Smooth muscle cell (in vitro differentiated cells): ENCODE data around the gene TSGA10IP. TPM values are rescaled to one million over a fixed set of nuclear protein-coding genes. Genes with fewer than 3 reads are reported as not detected.

Experiments used
- DNase-seq: peaks from one replicate; lab custom pipeline; 2025; ENCODE audit not compliant: unreplicated experiment; lab: John Stamatoyannopoulos, UW
- H2AFZ ChIP-seq: fragments of 200-600 bp; sonication (generic); 2 replicates; pipeline ENCODE4 v1.6.0; 2016; ENCODE audit warnings: antibody characterized with exemption, low read depth, mild to moderate bottlenecking
- H3F3A ChIP-seq: fragments of 200-600 bp; sonication (generic); 2 replicates; pipeline ENCODE4 v1.6.0; 2017; ENCODE audit warnings: antibody characterized with exemption, low read depth
- H3K27ac ChIP-seq: fragments of 200-600 bp; sonication (generic); 2 replicates; pipeline ENCODE4 v1.5.1; 2016; ENCODE audit warnings: low read depth, mild to moderate bottlenecking
- H3K27me3 ChIP-seq: fragments of 200-600 bp; sonication (generic); 2 replicates; pipeline ENCODE4 v1.6.1; 2016; ENCODE audit warnings: low read depth, mild to moderate bottlenecking
- H3K36me3 ChIP-seq: fragments of 200-600 bp; sonication (generic); 2 replicates; pipeline ENCODE4 v1.5.1; 2016; ENCODE audit warnings: low read depth
- H3K4me1 ChIP-seq: fragments of 200-600 bp; sonication (generic); 2 replicates; pipeline ENCODE4 v1.5.1; 2016; ENCODE audit warnings: low read depth
- H3K4me2 ChIP-seq: fragments of 200-600 bp; sonication (generic); 2 replicates; pipeline ENCODE4 v1.6.0; 2016; ENCODE audit warnings: mild to moderate bottlenecking
- H3K4me3 ChIP-seq: fragments of 200-600 bp; sonication (generic); 2 replicates; pipeline ENCODE4 v1.5.1; 2016; ENCODE audit warnings: mild to moderate bottlenecking
- H3K79me2 ChIP-seq: fragments of 200-600 bp; sonication (generic); 2 replicates; pipeline ENCODE4 v1.6.0; 2016; ENCODE audit warnings: low read depth, mild to moderate bottlenecking
- H3K9ac ChIP-seq: fragments of 200-600 bp; sonication (generic); 2 replicates; pipeline ENCODE4 v1.6.0; 2016; ENCODE audit warnings: low read depth
- H3K9me3 ChIP-seq: fragments of 200-600 bp; sonication (generic); replicated peaks from 2 replicates; pipeline ENCODE4 v1.5.1; 2016; ENCODE audit warnings: low read depth
- H4K20me1 ChIP-seq: fragments of 200-600 bp; sonication (generic); 2 replicates; pipeline ENCODE4 v1.6.0; 2016; ENCODE audit warnings: low read depth
- WGBS: methylation state at CpG from one replicate; pipeline ENCODE4 v1.1.7; 2016; ENCODE audit warnings: low lambda C conversion rate; 5-methylcytosine and 5-hydroxymethylcytosine counted together
- polyA plus RNA-seq: library from polyadenylated mRNA; unstranded; fragments of >200 nt; fragmentation: Nextera tagmentation; extraction: Ambion mirVana; gene quantifications from 2 replicates; pipeline ENCODE4 v1.2.1, GENCODE V29; 2016
- total RNA-seq: library from RNA; depleted of rRNA; stranded (reverse); fragments of >200 nt; gene quantifications from 2 replicates; pipeline ENCODE4 v1.2.3, GENCODE V29; 2014
- TF ChIP-seq, protein P1 (sequence below): fragments of 200-600 bp; sonication (generic); IDR thresholded peaks from 2 replicates; pipeline ENCODE4 v1.5.1; 2017; ENCODE audit warnings: borderline replicate concordance, mild to moderate bottlenecking, antibody characterized with exemption; ENCODE audit not compliant: insufficient read depth, poor library complexity, severe bottlenecking

The TSGA10IP gene
- total and polyA plus RNA-seq, 2 experiments from 2014 or later, result 0.27 to 1.5 TPM

DNA sequence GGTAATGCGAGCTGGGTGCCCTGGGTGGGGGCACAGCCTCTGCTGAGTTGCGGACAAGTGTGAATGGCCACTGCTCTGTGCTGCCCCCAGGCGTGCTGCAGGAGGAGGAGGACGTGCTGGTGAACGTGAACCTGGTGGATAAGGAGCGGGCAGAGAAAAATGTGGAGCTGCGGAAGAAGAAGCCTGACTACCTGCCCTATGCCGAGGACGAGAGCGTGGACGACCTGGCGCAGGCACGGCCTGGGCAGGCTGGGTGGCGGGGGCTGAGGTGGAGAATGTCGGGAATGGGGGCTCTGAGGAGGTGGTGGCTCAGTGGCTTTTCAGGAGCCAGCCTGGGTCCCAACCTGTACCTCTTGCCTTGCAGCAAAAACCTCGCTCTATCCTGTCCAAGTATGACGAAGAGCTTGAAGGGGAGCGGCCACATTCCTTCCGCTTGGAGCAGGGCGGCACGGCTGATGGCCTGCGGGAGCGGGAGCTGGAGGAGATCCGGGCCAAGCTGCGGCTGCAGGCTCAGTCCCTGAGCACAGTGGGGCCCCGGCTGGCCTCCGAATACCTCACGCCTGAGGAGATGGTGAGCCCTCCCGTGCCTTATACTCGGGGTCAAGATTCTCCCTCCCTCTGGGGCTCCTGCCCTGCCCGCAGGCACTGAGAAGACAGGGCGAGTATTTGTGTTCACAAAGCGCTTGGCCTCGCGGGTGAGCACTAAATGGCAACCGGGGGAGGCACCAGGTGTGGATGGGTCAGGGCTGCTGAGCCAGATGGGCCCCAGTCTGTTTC, 20.9 kb downstream of the TSGA10IP start:
- Histone ChIP-seq H3K9ac (no peak overlapping the region), H3K27me3 (no peaks in the 10 kb centered on the region), H3K79me2 (peaks cover 26% of the 10 kb centered on the region), H3K9me3 (no peaks in the 10 kb centered on the region), H4K20me1 (peaks cover 7% of the 10 kb centered on the region), H3K4me2 (no peak overlapping the region), H2AFZ (no peak overlapping the region), H3K27ac (no peak overlapping the region), H3K36me3 (no peaks in the 10 kb centered on the region), H3K4me3 (no peak overlapping the region), H3F3A (no peaks in the 10 kb centered on the region), H3K4me1 (peaks cover 12% of the 10 kb centered on the region)
- WGBS, result 97% methylated on average over 32 of the region's 36 CpGs
- DNase-seq, result no peak
- TF ChIP-seq, protein P1, sequence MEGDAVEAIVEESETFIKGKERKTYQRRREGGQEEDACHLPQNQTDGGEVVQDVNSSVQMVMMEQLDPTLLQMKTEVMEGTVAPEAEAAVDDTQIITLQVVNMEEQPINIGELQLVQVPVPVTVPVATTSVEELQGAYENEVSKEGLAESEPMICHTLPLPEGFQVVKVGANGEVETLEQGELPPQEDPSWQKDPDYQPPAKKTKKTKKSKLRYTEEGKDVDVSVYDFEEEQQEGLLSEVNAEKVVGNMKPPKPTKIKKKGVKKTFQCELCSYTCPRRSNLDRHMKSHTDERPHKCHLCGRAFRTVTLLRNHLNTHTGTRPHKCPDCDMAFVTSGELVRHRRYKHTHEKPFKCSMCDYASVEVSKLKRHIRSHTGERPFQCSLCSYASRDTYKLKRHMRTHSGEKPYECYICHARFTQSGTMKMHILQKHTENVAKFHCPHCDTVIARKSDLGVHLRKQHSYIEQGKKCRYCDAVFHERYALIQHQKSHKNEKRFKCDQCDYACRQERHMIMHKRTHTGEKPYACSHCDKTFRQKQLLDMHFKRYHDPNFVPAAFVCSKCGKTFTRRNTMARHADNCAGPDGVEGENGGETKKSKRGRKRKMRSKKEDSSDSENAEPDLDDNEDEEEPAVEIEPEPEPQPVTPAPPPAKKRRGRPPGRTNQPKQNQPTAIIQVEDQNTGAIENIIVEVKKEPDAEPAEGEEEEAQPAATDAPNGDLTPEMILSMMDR, result no peak

DNA sequence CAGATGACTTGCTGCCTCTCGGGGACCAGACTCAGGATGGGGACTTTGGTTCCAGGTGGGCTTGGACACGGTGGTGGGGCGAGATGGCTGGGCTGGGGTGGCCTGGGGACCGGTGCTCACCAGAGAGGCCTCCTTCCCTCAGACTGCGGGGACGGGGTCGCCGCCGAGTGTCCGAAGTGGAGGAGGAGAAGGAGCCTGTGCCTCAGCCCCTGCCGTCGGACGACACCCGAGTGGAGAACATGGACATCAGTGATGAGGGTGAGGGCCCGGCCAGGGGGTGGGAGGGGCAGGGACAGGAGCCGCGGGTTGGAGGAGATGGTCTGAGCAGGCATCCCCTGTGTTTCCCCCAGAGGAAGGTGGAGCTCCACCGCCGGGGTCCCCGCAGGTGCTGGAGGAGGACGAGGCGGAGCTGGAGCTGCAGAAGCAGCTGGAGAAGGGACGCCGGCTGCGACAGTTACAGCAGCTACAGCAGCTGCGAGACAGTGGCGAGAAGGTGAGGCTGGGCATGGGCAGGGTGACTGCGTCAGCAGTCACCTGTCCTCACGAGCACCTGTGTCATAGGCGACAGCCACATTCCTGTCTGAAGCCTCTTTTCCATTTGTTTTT, 22.2 kb downstream of the TSGA10IP start:
- DNase-seq, result no peak
- H3K79me2 ChIP-seq, result peaks cover 18% of the 10 kb centered on the region
- no peak overlapping the region for H3K4me2 ChIP-seq
- H3K27ac ChIP-seq, result no peak overlapping the region
- no peak overlapping the region for H2AFZ ChIP-seq
- no peak overlapping the region for H3K4me3 ChIP-seq
- H3K9ac ChIP-seq, result no peak overlapping the region
- H3K27me3 ChIP-seq, result no peaks in the 10 kb centered on the region
- no peaks in the 10 kb centered on the region for H3K36me3 ChIP-seq
- WGBS, result over 99% methylated on average over 30 of the region's 30 CpGs
- H3K9me3 ChIP-seq, result no peaks in the 10 kb centered on the region
- no peaks in the 10 kb centered on the region for H3F3A ChIP-seq
- TF ChIP-seq, protein P1, result no peak
- H4K20me1 ChIP-seq, result peaks cover 4% of the 10 kb centered on the region
- H3K4me1 ChIP-seq, result peaks cover 9% of the 10 kb centered on the region

DNA sequence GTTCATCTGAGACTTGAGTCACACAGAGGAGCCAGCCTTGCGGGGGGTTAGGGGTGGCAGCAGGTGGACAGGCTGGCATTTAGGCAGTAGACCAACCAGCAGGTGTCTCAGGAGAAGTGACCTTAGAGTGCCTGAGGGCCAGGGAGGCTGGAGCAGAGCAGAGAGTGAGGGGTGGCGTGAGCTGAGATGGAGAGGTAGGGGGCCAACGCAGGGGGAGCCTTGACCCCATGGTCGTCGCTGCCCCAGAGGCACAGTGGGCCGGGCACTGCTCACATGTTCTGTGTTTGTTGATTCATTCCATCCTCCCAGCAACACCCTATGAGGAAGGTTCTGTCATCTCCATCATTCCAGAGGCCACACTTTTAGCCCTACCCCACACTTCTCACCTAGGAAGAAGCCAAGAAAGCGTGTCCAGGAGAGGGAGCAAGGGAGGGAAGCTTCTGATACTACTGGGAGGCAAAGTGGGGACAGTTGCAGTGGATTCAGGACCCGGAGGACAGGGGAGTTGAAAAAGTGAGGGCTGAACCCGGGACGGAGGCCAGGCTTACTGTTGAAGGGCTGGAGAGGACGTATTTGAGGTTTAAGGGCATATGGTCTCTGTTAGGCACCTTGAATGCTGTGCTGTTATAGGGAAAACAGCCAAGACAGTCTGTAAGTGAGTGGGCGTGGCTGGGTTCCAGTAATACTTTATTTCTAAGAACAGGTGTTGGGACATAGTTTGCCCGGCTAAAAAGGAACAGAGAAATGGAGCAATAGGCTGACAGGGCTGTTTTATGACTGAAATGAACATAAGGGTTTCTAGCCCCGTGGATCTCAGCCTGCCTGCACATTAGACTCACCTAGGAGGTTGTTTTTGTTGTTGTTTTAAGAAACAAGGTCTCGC, 23.6 kb downstream of the TSGA10IP start:
- no peaks in the 10 kb centered on the region for H3K4me1 ChIP-seq
- no peak overlapping the region for H3K4me3 ChIP-seq
- H3K4me2 ChIP-seq, result no peak overlapping the region
- H3K27ac ChIP-seq, result no peak overlapping the region
- H2AFZ ChIP-seq, result no peak overlapping the region
- H3K9me3 ChIP-seq, result no peaks in the 10 kb centered on the region
- DNase-seq, result no peak
- TF ChIP-seq, protein P1, result no peak
- peaks cover 4% of the 10 kb centered on the region for H3K79me2 ChIP-seq
- no peak overlapping the region for H3K9ac ChIP-seq
- H3F3A ChIP-seq, result no peaks in the 10 kb centered on the region
- WGBS, result 96% methylated on average over 15 of the region's 15 CpGs
- no peaks in the 10 kb centered on the region for H3K36me3 ChIP-seq
- H3K27me3 ChIP-seq, result no peaks in the 10 kb centered on the region
- H4K20me1 ChIP-seq, result no peaks in the 10 kb centered on the region
